Hematopoietic multipotent progenitor cell treated with erythropoietin and hydrocortisone succinate and interleukin-3 and kit ligand, for 8 days (in vitro differentiated cells): ENCODE results near the gene NXT1.
"Not testable (repeated sequence)": the region's sequence is repeated elsewhere in the genome, so short reads cannot be mapped to it uniquely, and the experiment has no call there.

Experiments used
- DNase-seq: peaks from one replicate; pipeline ENCODE4 v3.0.0-alpha.2; 2015

NXT1 gene

DNA sequence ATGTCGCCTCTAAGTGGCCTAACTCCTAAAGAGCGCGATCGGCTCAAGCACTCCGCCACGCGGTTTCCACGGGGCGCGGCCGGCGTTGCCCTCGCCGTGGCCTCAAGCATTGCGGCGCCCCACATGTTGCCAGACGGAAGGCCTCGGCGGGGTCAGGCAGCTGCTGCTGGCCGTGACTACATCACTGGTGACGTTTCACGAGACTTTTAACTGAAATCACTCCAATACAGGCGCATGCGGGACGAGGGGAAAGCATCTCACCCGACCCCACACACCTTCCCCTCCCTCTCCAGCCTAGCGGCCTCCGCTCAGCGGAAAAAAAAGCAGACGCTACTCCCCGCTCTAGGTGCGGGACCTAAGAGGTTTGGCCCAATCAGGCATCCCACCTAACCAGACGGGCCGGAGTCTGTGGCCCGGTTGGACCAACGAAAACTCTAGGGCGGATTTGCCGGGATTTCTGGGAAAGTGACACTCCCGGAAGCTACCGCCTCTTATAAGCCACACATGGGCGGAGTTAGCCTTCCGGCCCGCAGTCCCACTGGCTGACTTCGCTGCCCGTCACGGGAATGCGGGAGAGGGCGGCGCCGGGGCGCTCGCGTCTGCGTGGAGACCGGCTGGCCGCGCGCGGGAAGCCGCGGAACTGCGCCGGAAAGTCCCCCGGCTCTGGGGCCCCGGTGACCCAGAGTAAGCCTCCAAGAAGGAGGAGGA is at the start of gene NXT1:
NXT1 (plus strand) TSS at position 596 of the 708 bp plus-strand sequence. CDS start 3,251 bp downstream, outside the sequence.
- peak; percentile 98 for DNase-seq

DNA sequence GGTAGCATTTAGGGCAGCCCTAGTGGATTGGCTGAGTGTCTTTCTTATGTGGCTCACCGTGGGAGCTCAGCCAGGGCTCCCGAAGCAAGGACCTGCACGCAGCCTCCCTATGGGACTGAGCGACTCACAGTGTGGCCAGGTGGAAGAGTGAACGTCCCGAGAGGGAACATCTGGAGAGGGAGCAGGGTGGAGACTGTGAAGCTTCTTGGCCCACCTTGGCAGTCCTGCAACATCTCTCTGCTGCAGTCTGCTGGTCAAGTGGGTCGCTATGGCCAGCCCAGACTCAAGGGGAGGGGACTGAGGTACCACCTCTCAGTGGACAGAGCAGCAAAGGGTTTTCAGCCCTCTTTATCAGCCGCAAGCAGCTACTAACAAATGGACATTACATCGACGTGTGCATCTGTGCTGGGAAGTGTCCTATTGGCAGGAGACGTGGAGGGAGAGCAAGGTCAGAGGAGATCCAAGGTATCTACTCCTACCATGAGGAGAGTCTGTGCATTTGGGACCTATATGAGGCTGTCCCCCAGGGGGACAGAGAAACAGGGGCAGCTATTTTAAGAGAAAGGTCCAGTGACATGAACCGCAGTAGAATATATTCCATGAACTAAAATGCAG is 49.0 kb upstream of the NXT1 start:
- no peak for DNase-seq

DNA sequence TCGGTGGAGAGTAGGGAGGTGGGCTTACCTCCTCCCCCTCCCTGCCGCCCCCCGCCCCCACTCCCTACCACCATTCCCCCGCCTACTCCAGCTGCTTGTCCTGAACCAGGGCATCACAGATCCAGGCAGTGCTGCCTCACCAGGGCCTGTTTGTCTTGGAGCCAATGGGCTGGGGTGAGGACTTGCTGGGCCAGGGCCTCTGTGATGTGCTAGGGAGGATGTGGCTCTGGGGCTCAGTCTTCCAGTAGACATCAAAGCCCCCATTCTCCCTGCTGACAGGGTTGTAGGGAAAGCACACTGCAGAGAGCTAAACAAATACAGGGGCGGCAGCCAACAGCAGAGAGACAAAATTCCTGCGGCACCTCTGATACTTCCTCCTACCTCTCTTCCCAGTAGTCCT is 48.2 kb upstream of the NXT1 start:
- no peak for DNase-seq

DNA sequence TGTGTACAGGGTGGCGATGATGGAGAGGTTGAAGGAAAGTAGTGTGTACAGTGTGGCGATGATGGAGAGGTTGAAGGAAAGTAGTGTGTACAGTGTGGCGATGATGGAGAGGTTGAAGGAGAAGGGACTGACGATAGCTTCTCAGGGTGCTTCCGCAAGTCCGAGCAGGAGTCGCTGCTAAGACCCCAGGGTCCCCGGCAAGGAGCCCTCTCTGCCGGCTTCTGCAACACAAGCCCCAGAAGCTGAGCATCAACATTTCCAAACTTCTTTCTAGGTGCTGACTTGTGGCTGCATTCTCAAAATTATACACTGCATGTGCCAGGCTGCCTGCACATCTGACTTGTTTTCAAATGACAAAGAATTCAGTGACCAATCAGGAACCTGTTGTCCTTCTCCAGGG is 47.8 kb upstream of the NXT1 start:
- DNase-seq, result no peak

DNA sequence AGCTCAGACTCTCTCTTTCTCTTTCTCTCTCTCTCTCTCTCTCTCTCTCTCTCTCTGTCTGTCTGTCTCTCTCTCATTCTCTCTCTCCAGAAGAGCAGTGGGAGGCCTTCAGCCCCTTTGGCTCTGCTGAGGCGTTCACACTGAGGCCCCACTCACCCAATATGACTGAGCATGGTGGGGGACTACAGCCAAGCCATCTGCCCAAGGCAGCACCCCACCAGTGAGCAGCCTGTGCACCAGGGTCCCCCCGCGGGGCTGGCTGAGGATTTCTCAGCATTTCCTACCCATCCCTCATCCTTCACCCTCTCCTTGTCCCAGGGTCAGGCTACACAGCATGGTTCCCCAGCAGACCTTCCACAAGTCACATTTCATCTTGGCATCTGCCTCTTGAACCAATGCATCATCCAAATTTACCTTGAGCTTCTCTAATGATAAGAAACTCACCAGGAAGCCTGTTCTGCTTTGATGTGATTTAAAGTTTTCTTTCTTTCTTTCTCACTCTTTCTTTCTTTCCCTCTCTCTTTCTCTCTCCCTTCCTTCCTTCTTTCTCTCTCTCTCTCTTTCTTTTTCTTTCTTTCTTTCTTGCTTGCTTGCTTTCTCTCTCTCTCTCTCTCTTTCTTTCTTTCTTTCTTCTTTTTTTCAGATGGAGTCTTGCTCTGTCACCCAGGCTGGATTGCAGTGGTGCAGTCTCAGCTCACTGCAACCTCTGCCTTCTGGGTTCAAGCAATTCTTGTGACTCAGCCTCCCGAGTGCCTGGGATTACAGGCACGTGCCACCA is 47.1 kb upstream of the NXT1 start:
- DNase-seq, result no peak

DNA sequence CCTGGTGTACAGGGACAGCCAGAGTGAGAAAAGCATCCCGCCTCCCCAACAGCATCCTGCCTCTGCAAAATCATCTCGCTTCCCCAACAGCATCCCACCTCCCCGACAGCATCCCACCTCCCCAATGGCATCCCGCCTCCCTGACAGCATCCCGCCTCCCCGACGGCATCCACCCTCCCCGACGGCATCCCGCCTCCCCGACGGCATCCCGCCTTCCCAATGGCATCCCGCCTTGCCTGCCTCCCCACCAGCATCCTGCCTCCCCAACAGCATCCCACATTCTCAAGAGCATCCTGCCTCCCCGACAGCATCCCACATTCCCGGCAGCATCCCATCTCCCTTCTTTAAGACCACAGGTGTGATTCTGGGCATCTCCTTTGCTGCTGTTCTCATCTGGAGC is 46.0 kb upstream of the NXT1 start:
- no peak for DNase-seq

DNA sequence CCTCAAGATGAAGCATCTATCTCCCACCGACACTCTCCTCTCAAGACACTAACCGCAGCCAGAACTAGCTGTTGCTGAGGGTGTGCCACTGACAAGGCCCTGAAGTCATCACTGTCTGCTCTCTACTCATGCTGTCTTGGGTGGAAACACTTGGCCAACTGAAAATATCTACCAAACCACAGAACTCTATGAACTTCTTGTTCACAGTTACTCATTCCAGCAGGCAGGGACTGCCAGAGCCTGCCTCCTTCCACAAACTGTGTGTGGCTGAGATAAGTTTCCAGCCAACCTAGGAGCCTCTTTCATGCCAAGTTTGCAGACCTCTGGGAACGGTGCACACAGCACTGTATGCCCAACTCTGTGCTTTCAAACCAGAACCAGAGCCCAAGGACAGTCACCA is 45.5 kb upstream of the NXT1 start:
- DNase-seq, result peak; percentile 75

DNA sequence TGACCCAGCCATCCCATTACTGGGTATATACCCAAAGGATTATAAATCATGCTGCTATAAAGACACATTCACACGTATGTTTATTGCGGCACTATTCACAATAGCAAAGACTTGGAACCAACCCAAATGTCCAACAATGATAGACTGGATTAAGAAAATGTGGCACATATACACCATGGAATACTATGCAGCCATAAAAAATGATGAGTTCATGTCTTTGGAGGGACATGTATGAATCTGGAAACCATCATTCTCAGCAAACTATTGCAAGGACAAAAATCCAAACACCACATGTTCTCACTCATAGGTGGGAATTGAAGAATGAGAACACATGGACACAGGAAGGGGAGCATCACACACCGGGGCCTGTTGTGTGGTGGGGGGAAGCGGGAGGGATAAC is 43.2 kb upstream of the NXT1 start:
- not testable (repeated sequence) for DNase-seq

DNA sequence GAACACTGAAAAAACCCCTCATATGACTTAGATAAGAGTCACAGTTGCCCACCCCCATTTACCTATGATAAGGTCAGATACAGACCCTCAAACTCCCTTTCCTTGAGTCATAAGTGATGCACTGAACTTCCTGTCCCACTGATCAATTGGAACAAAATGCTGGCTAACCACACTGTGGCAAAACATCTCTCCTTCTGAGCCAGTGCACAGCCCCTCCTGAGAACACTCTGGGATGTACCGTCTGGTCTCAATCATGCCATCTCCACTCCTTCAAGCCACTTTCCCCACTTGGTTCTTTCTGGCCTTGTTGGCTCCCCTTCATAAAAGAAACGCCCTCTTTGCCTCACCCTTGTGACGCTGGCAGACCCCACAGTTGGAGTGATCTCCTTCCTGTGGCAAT is 42.6 kb upstream of the NXT1 start:
- DNase-seq, result no peak

DNA sequence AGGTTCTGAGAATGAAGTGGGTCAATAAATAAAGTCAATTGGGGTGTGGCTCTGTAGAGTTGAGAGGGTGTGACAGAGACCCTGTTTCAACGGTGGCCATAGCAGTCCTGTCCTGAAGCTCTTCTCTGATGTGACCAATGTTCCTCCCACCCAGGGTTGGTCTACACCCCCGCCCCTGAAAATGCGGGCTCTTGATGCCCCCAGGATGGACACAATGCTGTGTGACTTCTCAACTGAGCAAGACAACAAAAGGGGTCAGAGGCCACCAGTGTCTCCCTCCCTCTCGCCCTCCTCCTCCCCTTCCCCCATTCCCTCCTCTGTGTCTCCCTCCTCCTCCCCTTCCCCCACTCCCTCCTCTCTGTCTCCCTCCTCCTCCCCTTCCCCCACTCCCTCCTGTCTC is 41.7 kb upstream of the NXT1 start:
- DNase-seq, result no peak

DNA sequence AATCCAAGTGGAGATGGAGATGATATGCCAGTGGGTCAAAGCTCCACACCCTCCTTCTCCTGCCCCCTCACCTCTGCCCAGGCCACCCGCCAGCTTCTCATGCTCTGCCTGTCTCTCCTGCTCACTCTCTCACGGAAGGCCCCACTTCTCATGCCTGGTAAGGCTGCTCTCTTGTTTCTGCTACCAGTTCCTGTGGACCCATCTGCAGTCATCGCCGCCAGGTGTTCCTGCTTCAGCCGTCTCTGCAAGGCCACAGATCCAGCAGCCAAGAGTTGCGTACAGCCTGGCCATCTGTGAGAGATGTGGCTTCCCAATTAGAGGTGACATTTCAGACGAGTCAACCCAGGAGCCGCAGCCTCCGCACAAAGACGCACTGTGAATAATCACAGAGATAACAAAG is 40.8 kb upstream of the NXT1 start:
- DNase-seq, result no peak

DNA sequence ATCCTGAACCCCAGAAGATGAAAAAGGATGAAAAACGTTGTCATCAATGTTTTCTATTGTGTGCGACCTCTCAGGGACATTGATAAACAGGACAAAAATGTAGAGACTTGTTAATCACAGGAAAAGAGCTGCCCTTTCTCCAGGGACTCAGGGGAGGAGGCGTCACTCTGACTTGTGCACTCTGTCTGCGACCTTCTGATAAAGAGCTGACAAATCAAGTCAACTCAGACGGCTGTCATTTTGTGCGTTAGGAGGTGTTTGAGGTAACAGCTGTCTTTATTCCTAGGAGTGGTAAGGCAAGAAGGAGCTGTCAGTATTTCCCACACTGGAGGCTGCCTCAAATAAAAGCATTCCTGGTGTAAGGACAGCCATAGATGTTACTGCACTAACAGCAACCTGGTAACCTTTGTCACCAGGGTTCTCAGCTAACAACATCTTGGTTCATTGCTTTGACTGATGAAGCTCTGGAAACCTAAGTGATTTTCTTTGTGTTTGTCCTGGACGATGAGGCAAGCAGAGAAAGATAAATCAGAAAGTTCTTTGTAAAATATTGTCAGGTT is 38.6 kb upstream of the NXT1 start:
- peak; percentile 81 for DNase-seq

DNA sequence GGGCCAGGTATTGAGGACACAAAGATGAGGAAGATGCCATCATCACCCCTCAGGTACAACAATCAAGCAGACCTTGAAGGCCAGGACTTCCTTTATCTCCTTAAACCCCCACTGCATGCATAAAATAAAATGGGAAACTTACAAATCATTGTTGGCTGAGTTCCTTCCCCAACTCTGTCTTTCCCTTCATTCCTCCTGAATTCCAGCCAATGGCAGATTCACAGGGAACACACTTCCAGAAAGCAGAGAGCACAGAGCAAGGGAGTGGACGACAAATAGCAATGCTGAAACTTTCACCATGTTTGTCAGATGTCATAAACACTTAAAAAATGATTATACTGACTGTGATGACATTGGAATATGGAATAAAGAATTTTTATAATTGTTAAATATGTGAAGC is 37.3 kb upstream of the NXT1 start:
- DNase-seq, result no peak

DNA sequence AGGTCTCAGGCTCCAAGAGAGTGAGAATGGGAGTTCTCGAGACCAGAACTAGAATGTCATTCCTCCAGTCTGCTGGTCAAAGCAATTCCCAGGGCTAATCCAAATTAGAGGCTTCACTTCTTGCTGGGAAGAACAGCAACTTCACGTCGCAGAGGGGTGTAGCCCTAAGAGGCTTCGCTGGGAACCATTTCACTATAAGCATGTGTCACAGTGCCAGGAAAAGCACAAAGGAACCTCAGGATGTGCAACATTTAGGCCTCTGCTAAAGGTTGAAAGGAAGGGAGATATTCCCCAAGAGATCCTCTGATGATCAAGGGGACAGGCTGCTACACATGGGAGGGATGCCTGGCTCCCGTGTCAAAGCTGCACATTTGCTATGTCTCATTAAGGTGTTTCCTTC is 35.9 kb upstream of the NXT1 start:
- no peak for DNase-seq

DNA sequence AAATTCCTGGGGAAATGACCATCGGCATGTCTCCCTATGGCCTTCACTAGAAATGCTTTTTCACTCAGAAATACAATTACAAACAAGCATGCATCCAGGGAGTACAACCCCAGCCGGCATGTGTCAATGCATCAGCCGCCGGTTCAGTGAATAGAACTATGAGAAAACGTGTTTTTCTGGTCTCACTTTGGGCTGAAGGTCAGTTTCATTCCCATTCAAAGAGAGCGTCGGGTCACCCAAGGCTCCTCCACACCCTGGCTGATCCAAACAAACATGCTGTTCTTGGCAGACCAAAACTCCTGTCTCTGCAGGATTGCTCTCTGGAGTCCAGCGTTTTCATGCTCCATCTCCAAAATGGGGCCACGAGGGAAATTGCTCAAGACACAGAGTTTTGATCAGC is 35.5 kb upstream of the NXT1 start:
- DNase-seq, result no peak

DNA sequence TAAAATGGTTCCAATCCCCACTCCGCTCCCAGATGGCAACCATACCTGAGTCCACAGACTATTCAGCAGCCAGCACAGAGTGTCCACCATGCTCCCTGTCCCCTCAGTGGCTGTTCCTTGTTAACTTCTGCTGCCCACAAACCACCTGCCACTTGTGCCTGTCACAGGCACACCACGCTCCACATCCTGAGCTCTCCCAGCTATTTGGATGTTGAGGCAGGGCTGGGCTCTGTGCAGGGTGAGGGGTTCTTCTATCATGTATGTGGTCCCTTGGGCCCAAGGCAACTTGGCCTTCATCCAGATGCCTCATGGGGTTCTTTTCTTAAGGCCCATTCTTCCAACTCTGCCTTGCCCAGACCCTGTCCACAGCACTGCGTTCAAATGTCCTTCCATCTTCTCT is 34.0 kb upstream of the NXT1 start:
- DNase-seq, result no peak

DNA sequence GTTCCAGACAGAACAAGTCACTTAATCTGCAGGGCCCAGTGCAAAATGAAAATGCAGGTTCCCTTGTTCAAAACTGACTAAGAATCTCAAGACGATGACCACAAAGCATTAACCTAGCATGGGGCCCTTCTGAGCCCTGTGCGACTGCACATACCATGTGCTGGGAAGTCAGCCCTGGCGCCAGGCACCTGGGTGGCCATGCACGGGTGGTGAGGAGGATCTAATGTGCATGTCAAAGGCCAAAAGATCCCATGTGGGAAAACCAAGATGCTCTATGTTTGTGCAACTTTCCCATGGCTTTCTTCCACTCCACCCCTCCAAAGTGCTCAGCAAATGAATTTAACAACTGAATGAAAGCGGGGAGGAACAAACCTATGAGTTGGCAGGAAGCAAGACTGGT is 33.5 kb upstream of the NXT1 start:
- no peak for DNase-seq

DNA sequence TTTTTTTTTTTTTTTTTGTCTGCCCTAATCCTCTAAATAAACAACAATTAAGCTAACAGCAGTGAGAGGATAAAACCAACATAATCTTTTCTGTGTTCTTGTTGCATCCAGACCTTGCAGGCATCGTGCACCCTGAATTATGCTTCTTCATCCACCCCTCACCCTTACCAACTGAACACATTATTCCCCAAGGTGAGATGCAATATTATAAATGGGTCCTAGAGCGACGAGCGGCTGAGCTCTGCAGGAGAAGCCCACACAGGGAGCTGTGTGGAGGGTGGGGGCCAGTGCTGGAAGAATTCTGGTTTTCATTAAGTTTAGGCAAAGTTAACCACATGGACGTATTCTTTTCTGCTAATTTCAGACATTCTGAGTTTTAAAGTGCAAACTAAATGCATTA is 32.2 kb upstream of the NXT1 start:
- no peak for DNase-seq

DNA sequence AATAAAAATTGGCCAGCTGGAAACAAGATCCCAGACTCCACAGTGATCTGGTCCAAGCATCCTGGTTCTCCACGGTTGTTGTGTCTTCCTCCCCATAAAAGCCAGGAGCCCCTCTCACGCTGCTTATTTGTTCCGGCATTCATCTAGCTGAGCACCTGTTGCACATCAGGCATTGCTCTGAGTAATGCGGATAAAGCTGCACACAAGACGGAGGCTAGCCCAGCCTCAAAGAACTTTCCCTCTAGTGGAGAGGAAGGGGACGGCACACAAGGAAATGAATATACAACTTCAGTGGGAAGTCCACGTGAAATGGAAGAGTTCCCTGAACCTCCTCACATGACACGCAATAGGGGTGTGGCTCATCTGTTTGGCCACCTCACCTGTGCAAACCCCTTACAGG is 30.3 kb upstream of the NXT1 start:
- DNase-seq, result peak; percentile 4

DNA sequence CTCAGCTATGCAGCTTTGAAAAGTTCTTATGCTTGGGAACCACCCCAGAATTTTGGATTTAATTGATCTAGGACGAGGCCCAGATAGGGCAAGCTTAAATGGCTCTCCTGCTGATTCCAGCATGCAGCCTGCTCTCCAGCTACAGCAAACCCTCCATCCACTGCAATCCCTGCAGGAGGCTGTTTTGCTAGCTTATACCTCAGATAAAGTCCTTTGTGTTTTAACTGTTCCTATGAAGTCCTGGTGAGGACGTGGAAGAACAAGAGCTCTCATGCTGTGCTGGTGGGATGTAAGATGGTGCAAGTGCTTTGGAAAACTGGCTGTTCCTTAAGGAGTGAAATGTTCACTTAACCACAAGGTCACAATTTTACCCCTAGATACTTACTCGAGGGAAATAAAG is 25.5 kb upstream of the NXT1 start:
- DNase-seq, result no peak

DNA sequence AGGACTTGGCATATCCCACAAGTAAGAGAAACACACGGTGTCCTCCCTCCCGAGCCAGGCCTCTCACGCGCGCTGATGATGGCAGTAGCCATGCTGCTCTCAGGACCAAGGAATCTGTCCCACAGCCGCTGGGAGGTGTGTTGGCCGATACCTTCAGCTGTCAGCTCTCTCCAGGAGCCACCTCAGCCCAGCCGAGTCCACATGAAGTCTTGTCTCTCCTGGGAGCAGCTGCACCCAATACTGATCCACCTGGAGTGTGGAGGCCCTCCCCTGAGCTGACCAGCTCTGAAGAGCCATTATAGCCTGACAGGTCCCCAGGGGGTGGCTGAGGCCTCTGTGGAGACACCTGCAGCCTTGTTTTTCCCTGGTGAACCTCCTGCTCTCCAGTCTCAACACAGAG is 23.8 kb upstream of the NXT1 start:
- no peak for DNase-seq

DNA sequence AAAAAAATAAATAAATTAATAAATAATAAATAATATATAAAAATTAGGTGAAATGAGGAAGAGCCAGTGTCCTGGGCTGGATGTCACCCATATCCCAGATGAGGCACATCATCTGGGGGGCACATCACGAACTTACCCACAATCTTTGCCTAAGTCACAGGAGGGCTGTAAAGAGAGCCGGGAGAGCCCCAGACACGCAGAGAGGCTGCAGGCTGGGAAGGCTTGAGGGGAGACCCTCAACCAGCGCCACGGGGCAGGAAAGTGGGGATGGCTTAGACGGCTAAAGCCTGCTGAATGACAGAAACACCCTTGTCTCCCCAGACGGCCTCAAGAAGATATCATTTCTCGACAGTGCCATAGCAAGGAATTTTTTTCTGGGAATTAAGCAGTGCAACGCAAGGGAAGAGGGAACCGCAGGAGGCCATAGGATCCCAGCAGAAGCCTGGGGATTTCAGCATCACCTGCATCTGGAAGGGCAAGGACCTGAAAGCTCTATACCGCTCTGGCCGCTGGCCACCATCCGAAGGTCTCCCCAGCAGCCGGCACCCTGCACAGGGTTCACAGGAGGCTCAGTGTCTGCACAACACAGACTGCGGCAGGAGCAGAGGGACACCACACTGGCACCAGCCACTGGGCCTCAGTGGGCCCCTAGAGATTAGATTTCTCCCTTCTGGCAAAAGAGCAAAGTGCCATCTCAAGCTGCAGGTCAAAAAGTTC is 22.8 kb upstream of the NXT1 start:
- DNase-seq, result no peak
